ENCODE data around the gene STX1A.

Gene STX1A

GRCh38 chr7:73739387-73739767 is 19.9 kb upstream of the STX1A start:
- TF ChIP-seq EZH2 (IDR thresholded peaks at IDR 0.05; ENCODE audit: borderline replicate concordance, low read length) (no peak), CTCF (IDR thresholded peaks at IDR 0.05; ENCODE audit: low read length) (no peak)

GRCh38 chr7:73738612-73739386 is 19.3 kb upstream of the STX1A start, which contains the start of gene ABHD11:
ABHD11 (minus strand) TSS chr7:73738802; CDS start chr7:73738770, 32 bp downstream.
- peak within 1 kb of the TSS; percentile 76 for H3K4me2 ChIP-seq (ENCODE audit: low read length)
- H3K27ac ChIP-seq (ENCODE audit: low read depth, low read length, poor library complexity, severe bottlenecking), result peak within 1 kb of the TSS; percentile 70
- peaks cover 16% of the 10 kb centered on the region for H3K36me3 ChIP-seq (ENCODE audit: insufficient read depth, low read length)
- H3K9me2 ChIP-seq (ENCODE audit: low read depth, low read length), result no peaks in the 10 kb centered on the region
- no peaks in the 10 kb centered on the region for H3K9me3 ChIP-seq (ENCODE audit: low read length)
- no peaks in the 10 kb centered on the region for H3K79me2 ChIP-seq (ENCODE audit: insufficient read depth, low read length)
- H3K9ac ChIP-seq (ENCODE audit: low read length), result peak within 1 kb of the TSS; percentile 85
- TF ChIP-seq EZH2 (IDR thresholded peaks at IDR 0.05; ENCODE audit: borderline replicate concordance, low read length) (no peak), CTCF (IDR thresholded peaks at IDR 0.05; ENCODE audit: low read length) (peak; percentile 19; the same call in 1 of the 2 replicates)
- peak within 1 kb of the TSS; percentile 82 for H3K4me3 ChIP-seq (ENCODE audit: low read depth, low read length, poor library complexity, severe bottlenecking)
- H3K27me3 ChIP-seq (ENCODE audit: insufficient read depth, low read length), result no peaks in the 10 kb centered on the region
- H3F3A ChIP-seq (ENCODE audit: insufficient read depth, low read length), result no peaks in the 10 kb centered on the region
- H4K20me1 ChIP-seq (ENCODE audit: insufficient read depth, low read length), result no peaks in the 10 kb centered on the region
- H2AFZ ChIP-seq (ENCODE audit: low read length), result peak within 1 kb of the TSS; percentile 42
- peaks cover 22% of the 10 kb centered on the region for H3K4me1 ChIP-seq (ENCODE audit: insufficient read depth, low read length, severe bottlenecking)

More at GRCh38 chr7:73739387-73739767, 19.9 kb upstream of the STX1A start:
- Histone ChIP-seq H3K27me3 (ENCODE audit: insufficient read depth, low read length) (no peaks in the 10 kb centered on the region), H3K79me2 (ENCODE audit: insufficient read depth, low read length) (no peaks in the 10 kb centered on the region), H3K9ac (ENCODE audit: low read length) (peak overlapping the region; percentile 65), H3K27ac (ENCODE audit: low read depth, low read length, poor library complexity, severe bottlenecking) (no peak overlapping the region), H3F3A (ENCODE audit: insufficient read depth, low read length) (no peaks in the 10 kb centered on the region), H3K4me2 (ENCODE audit: low read length) (peak overlapping the region; percentile 76), H3K4me3 (ENCODE audit: low read depth, low read length, poor library complexity, severe bottlenecking) (peak overlapping the region; percentile 82), H3K36me3 (ENCODE audit: insufficient read depth, low read length) (peaks cover 16% of the 10 kb centered on the region), H3K9me2 (ENCODE audit: low read depth, low read length) (no peaks in the 10 kb centered on the region), H4K20me1 (ENCODE audit: insufficient read depth, low read length) (no peaks in the 10 kb centered on the region), H2AFZ (ENCODE audit: low read length) (peak overlapping the region; percentile 42), H3K9me3 (ENCODE audit: low read length) (no peaks in the 10 kb centered on the region), H3K4me1 (ENCODE audit: insufficient read depth, low read length, severe bottlenecking) (peaks cover 22% of the 10 kb centered on the region)

- H3K4me3 ChIP-seq (ENCODE audit: low read depth, low read length, poor library complexity, severe bottlenecking), result peak overlapping the region; percentile 82
- no peaks in the 10 kb centered on the region for H3K27me3 ChIP-seq (ENCODE audit: insufficient read depth, low read length)
- peak overlapping the region; percentile 85 for H3K9ac ChIP-seq (ENCODE audit: low read length)
- peak overlapping the region; percentile 70 for H3K27ac ChIP-seq (ENCODE audit: low read depth, low read length, poor library complexity, severe bottlenecking)
- peaks cover 21% of the 10 kb centered on the region for H3K4me1 ChIP-seq (ENCODE audit: insufficient read depth, low read length, severe bottlenecking)
- peaks cover 16% of the 10 kb centered on the region for H3K36me3 ChIP-seq (ENCODE audit: insufficient read depth, low read length)
- TF ChIP-seq CTCF (IDR thresholded peaks at IDR 0.05; ENCODE audit: low read length), result no peak
- TF ChIP-seq EZH2 (IDR thresholded peaks at IDR 0.05; ENCODE audit: borderline replicate concordance, low read length), result no peak
- no peaks in the 10 kb centered on the region for H4K20me1 ChIP-seq (ENCODE audit: insufficient read depth, low read length)
- H3K4me2 ChIP-seq (ENCODE audit: low read length), result peak overlapping the region; percentile 76
- no peaks in the 10 kb centered on the region for H3K79me2 ChIP-seq (ENCODE audit: insufficient read depth, low read length)
- H3K9me2 ChIP-seq (ENCODE audit: low read depth, low read length), result no peaks in the 10 kb centered on the region
- no peaks in the 10 kb centered on the region for H3K9me3 ChIP-seq (ENCODE audit: low read length)
- 0 out of 2 replicates have a peak overlapping the region, but pooled peaks have one; percentile 24 for H2AFZ ChIP-seq (ENCODE audit: low read length)
- no peaks in the 10 kb centered on the region for H3F3A ChIP-seq (ENCODE audit: insufficient read depth, low read length)
These were observed 18.7 kb upstream of the STX1A start for GRCh38 chr7:73738220-73738611.

All from OCI-LY1 (cell line).